Stimulated activated naive CD4-positive, alpha-beta T cell treated with Interleukin-2 at 50 U/mL for 16 hours (primary cell): Measurements from ENCODE around the gene TOP3A.

Experiments
- DNase-seq: peaks from one replicate; lab custom pipeline; 2025; lab: John Stamatoyannopoulos, UW

Gene TOP3A

DNA sequence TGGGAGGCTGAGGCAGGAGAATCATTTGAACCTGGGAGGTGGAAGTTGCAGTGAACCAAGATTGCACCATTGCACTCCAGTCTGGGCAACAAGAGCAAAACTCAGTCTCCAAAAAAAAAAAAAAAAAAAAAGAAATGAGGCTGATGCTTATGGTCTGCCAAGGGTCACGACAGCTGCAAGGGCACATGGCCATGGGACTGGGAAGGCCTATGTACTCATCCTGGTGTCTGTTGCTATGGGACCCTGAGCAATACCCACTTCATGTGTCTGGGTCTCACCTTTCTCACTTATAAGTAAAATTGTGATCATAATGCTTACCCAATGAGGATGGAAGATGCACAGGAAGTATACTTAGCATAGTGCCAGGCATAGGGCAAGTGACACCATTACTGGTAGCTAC, 37.7 kb downstream of the TOP3A start:
- no peak for DNase-seq

DNA sequence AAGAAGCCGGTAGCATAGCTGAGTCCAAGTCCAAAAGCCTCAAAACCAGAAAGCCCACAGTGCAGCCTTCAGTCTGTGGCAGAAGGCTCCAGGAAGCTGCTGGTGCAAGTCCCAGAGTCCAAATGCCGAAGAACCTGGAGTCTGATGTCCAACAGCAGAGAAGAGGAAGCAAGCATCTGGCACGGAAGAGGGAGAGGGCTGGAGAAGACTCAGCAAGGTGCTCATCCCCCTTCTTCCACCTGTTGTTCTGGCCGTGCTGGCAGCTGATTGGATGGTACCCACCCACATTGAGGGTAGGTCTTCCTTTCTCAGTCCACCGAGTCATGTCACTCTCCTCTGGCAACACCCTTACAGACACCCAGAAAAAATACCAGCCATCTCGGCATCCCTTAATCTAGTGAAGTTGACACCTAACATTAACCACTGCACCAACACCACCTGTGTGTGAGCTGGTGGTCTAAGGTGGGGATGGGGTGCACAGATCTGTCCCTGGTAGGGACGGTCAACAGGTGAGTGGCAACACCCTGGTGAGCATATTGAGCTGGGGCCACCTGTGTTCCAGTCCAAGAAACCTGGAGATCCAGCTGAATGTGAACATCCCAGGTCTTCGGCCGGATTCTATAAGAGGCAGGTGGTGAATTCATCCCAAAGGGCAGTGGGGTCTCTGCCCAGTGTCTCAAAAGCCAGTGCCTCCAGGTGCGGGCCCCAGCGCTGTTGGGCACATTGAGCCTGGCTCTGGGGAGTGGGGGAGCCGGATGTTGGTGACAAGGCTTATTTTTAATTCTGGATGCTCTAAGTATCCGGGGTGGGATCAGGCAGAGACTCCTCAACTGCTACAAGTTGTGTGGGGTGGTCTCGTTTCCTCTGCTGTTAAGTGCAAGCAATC, 44.5 kb downstream of the TOP3A start:
- no peak for DNase-seq

DNA sequence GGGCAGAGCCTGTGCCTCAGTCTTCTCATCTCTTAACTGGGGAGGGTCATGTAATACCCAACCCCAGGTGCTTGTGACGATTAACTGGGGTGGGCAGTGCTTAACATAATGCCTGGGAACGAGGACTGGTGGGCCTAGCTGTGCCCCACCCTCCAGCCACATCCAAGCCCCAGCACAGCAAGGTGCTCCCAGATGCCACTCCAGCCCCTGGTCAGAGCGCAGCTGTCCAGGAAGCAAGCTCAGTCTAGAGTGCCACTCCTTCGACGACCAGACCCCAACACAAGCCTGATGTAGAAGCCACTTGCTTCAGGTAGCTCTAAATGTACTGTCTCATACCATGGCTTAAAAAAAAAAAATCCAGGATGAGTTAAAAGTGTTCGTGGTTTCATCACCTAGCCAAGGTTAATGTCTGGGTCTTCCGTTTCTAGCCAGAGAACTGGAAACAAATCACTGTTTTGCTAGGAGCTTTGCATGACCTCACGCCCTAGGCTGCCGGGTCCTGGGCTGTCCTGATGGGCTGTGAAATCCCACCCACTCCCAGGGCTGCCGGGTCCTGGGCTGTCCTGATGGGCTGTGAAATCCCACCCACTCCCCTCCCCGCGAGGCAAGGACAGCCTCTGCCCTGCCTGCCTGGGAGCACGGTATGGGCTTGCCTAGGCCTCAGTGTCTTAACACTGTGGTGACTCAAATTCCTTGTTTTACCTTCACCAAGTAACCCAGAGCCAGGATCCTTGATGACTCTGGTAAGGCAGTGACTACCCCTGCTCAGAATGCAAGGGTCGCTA, 46.7 kb downstream of the TOP3A start:
- no peak for DNase-seq

DNA sequence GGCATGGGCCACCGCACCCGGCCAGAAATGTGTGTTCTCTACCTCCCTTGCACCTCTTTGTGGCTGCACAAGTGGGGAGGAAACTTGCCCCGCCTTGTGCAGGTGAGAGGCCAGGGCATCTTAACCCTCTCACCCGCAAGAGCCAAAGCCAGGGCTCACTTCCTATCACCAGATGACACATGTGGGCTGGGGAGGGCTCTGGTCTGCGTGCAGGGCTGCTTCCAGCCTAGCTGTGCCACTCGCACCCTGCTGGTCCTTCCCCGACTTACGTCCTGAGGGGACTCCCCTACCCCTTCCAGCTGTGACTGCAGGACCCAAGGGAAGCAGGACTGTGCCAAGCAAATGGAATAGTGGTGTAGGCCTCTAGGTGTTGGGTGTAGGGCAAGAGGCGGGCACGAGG, 47.4 kb downstream of the TOP3A start:
- no peak for DNase-seq

DNA sequence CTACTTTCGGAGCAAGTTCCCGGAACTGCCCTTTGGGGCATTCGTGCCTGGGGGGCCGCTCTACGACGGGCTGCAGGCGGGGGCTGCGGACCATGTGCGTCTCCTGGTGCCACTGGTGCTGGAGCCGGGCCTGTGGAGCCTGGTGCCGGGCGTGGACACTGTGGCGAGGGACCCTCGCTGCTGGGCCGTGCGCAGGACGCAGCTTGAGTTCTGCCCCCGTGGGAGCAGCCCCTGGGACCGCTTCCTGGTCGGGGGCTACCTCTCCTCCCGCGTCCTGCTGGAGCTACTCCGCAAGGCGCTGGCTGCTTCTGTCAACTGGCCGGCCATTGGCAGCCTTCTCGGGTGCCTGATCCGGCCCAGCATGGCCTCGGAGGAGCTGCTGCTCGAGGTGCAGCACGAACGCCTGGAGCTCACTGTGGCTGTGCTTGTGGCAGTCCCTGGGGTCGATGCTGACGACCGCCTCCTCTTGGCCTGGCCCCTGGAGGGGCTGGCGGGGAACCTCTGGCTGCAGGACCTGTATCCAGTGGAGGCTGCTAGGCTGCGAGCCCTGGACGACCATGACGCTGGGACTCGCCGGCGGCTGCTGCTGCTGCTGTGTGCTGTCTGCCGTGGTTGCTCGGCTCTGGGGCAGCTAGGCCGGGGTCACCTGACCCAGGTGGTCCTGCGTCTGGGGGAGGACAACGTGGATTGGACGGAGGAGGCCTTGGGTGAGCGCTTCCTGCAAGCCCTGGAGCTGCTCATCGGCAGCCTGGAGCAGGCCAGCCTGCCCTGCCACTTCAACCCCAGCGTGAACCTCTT, 50.7 kb downstream of the TOP3A start:
- no peak for DNase-seq

DNA sequence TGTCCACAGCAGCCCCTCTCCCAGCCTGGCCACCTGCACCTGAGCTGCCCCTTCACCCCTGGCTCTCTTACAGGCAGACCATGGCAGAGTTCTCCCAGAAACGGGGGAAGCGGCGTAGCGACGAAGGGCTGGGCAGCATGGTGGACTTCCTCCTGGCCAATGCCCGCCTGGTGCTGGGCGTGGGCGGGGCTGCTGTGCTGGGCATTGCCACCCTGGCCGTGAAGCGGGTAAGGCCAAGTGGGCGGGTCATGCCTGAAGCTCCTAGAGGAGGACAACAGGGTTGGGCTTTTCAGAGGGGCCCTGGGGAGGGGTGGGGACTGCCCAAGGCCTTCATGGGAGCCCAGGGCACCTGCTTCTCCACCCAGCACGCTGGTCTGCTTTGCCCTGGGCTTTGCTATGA, 52.2 kb downstream of the TOP3A start:
- DNase-seq = no peak

DNA sequence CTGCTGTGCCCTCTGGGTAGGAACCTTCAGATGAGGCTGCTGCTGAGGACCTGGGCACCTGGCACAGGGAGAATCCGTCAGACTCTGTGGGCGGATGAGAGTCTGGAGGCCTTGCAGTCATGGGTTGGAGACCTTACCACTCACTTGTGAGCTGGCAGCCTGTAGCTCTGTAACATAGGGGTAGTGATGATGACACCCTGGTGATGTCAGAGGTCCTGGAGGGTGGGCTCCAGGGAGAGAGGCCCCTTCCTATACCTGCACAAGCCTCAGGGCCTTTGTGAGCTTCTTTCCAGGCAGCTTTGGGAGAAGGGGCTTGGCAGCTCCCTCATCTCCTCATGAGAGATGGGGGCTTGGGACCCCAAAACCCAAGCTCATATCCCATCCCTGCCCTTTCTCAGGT, 52.7 kb downstream of the TOP3A start:
- no peak for DNase-seq

DNA sequence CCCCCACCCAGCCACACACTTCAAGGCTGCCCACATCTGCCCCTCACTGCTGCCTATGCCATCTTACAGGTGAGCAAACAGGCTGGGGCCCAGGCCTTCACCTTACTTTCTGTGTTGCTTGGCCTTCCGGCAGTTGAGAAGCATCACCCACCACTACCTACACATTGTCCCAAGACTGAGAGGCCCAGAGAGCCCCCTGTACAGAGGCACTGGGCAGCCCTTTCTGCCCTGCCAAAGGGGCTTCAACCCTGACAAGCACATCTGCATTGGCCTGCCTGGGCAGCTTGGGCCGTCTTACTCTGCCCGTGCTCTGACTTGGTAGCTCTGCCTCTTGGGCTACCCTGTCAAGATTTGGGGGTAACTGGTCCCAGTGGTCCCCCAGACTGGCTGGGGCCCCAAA, 53.1 kb downstream of the TOP3A start:
- DNase-seq = no peak

DNA sequence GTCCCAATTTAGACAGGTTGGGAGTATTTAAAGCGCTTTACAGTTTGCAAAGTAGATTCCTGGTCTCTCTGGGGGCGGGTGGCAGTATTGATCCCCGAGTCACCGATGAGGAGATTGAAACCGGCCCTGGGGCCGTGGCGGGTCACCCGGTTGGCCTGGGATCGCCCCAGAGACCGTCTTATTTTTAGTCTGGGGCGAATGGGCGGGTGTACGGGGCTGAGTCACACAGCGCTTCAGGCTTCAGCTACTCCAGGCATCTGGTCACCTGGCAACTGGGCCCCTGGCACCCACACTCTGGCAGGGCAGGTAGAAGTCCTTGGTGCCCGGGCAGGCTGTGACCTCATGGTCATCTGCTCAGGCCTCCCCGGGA, 53.7 kb downstream of the TOP3A start:
- DNase-seq = peak; percentile 27

DNA sequence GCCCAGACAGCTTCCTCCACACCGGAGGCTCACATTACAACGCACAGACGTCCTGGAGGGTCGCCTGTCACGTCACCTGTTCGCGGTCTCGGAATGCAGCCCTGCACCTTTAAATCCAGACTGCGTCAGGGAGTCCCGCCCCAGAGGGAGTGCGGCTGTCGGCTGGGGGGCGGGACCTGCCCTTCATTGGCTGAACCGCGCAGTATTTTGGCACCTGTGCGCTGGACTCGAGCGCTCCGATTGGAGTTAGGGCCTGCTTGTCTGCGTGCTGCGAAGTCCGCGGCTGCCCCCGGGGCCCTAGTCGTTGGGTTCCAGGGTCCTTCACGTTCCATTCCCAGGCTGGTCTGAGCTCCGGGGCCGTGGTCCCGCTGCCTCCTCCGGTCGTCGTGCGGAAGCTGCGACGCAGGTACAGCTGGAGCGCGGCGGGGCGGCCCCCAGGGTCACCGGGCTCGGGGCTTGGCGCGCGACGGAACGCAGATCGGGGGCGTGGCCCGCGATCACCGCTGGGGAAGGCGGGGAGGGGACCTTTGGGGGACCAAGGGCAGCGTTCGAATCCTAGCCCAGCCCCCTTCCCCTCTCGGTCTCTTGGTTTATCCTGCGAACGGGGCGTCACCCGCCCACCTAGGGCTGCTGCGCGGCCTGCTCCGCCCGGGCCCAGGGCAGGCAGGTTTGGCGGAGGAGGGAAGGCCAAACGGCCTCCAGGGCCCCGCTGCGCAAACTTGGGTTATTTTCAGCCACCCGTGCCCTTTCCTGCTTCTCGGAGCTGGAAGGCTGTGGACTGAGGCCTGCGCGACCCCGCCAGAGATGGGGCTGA, 54.3 kb downstream of the TOP3A start, which contains the start of gene MIEF2:
MIEF2 (plus strand) TSS at position 331 of the 814 bp plus-strand sequence. CDS start 2,059 bp downstream, outside the sequence.
- peak; percentile 95 for DNase-seq

DNA sequence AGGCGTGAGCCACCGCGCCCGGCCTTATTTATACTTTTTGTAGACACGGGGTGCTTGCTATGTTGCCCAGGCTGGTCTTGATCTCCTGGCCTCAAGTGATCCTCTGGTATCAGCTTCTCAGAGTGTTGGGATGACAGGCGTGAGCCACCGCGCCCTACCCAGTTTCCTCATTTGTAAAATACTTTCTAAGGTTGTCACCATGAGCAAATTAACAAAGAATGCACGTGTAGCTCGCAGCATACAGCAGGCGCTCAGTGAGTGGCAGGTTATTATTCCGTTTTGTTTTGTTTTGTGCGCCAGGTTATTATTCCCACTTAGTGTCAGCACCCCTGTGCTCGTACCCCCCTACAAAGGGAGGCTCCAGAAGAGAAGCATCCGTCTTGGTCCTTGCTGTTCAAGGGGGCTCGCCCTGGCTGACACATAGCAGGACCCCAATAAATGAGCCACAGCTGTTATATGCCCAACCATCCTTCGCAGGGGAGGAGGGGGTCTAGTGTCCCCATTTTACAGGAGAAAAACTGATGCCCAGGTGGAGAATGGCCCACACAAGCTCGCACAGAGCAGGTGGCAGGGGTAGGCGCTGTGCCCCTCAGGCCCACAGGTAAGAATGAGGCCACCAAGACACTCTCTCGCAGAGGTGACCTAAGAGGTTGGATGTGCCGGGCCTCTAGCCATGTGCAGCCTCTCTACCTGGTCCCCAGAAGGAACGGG, 55.0 kb downstream of the TOP3A start:
- no peak for DNase-seq

DNA sequence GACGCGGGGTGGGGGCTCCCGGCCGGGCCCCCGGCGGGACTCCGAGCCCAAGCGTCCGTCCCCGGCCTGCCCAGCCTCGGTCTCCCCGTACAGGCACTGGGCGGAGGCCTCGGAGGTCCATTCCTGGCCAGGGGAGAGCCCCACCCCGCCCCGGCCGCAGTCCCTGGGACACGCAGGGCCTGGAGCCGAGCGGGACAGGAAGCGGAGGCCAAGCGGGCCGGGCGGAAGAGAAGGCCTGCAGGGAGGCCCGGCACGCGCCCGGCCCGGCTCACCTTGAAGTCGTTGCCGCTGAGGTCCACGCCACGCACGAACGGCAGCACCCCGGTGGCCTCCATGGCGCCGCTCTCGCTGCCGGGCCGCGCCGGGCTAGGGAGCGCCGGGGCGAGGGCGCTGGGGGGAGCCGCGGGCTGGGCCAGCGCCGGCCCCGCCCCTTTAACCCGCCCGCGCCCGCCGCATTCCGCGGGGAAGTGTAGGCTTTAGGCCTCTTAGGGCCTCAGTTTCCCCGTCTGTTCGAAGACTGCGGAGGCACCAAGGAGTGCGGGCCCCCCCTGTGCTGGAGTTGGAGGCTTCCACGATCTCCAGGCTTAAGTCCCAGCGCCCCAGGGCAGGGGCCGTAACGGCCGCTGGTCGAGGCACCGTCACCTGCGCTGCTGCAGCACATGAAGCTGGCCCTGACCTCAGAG, 56.3 kb downstream of the TOP3A start, which contains the start of gene FLII:
FLII (minus strand) TSS at position 383 of the 683 bp plus-strand sequence; CDS start at position 335, 48 bp downstream.
- peak; percentile 43 for DNase-seq

DNA sequence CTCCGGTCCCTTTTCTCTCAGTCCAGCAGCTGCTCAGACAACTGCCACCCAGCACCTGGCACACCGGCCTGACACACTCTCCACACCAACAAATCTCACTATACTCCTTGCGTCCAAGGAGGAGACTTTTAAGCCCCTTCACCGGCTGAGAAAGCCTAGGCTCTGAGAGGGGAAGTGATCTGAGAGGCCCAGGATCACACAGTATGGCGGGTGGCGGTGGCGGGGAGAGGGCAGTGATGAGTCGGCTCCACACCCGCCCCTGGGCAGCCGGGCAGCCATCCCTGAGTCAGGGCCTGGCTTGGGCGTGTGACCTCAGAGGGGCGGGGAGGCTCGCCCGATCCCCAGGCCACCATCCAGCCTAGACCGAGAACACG, 56.8 kb downstream of the TOP3A start:
- peak; percentile 50 for DNase-seq

DNA sequence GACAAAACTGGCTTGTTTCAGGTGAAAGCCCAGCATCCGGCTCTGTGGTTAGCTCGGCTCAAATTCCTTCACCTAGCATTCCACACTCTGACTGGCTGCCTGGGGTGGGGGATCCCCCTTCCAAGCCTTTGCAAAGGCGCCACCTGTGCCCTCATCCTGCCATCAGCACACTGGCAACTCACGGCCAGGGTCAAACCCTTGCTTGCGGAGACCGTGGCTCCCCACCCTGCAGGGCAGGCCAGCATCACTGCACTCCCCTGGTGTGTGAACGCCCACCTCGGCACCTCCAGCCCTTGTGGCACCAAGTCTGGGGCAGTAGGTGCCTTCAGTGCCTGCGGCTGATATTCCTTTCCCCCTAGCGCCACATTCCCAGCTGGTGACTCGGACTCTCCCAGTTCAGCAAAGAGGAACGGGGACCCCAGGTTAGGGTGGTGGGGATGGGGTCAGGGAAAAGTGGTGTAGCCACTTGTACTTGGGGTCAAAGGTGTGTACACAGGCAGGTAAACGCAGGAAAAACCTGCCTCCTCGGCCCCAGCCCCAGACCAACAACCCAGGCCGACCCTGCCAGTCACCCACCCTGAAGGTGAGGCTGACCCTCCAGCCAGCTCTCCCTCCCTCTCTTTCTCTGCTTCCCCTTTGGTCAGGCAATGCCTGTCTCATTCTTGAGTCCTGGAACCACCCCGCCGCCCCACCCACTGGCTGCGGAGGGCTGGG, 57.4 kb downstream of the TOP3A start:
- DNase-seq = no peak

DNA sequence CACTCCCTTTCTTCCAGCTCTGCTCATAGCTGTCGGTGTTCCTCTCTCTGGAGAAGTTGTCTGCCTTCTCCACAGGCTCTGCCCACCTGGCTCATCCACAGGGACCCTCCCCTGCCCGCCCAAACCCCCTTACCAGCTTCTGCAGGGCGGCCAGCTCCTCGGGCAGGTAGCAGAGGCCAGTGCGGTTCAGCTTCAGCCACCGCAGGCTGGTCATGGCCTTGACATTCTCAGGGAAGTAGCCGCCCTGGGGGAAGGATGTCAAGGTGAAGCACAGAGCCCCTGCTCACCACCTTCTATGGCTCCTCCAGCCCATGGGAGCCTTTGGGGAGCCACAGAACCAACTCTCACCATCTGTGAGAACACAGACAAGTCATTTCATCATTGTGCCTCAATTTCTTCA, 58.0 kb downstream of the TOP3A start:
- no peak for DNase-seq

DNA sequence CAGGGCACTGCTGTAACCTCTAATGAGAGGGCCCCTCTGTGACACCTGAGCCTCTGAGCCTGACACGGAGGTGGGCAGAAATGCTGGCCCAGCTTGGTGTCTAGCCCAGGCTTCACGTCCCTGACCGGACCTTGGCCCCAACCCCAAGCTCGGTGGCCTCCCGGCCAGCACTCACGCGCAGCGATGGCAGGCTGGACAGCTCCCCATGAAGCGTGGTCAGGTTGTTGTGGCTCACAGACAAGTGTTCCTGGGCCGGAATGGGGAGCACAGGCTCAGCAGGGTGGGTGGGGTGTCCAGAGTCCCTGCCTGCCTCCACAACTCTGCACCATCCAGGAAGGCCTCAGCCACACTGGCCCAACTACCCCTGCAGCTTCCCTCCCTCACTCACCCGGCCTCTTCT, 58.4 kb downstream of the TOP3A start:
- no peak for DNase-seq

DNA sequence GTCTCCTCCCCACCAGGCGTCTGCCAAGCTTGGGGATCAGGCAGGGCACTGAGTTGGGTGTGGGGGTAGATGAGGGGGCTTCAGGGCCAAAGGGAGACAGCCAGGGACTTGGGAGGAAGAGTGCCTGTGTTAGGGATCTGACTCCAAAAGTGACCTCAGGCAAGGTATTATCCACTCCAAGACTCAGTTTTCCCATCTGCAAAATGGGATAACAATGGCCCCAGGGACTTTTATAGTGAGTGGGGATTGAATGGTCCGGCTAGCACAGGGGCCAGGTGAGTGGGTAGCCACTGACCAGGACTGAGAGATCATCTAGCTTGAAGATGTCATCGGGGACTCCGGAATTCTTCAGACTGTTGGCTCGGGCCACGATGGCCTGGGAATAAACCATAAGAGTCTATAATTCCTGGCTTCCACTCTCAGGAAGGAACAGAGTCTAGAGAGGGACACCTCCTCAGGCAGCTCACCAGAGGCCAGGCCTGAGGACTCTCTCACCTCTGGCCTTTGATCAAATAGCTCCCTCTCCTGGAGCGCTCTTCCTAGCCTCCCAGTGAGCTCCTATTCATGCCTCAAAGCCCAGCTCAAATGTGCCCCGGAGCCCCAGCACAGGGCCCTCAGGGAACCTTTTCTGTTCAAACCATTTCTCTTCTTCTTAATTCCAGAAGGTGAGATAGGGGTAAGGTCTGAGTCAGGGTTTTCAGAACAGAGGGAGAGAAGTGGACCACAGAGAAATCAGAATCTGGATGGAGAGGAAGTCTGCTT, 59.7 kb downstream of the TOP3A start:
- no peak for DNase-seq

DNA sequence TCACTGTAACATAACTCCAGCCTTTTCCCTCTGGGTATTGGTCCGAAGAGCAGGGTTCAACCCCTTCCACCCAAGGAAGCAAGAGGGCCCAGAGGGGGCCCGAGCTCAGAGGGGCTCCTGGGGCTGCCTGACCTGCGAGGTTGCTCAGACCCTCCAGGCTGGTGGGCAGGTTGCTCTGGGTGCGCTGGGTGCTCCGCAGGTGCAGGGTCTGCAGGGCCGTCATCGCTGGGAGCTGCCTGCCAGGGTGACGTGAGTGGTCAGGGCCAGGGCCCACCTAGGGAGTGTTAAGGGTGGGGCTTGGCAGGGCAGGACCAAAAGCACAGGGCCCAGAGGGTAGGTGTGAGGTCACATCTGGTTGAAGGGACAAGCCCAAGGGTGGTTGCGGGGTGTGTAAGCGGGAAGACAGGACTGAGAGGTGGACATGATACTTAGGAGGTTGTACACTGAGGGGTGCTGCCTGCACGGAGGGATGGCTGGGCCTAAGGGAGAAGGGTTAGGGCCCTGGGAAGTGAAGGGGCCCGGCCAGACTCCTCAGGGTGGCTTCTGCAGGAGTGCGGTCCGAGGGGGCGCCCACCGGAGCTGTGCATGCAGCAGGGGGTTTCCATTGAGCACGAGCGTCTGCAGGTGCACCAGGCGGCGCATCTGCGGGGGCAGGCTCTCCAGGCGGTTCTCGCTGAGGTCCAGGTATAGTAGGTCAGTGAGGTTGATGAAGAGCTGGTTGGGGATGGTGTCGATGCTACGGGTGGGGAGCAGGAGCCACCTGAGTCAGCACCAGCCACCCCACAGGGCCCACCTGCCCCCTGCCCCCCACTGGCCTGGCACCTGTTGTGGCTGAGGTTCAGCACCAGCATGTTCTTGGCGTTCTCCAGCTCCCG, 60.6 kb downstream of the TOP3A start:
- no peak for DNase-seq
